Activated CD4-positive, alpha-beta memory T cell treated with anti-CD3 and anti-CD28 coated beads, Interleukin-2, amount 10 ng/mL, durations not matched to agents 7 days and 5 days (primary cell): ENCODE data around the gene DENND2D. TPM values are rescaled to one million over a fixed set of nuclear protein-coding genes. Genes with fewer than 3 reads are reported as not detected.

Experiments
- CTCF ChIA-PET: fragments of 350-600 bp; sonication (Branson Sonifier 250); formaldehyde crosslinking; loops from one replicate; lab custom pipeline; 2021; ENCODE audit warnings: antibody characterized with exemption, inconsistent platforms; lab: Charles Lee
- POLR2A ChIA-PET: fragments of 350-600 bp; sonication (Branson Sonifier 250); formaldehyde crosslinking; loops from one replicate; lab custom pipeline; 2021; ENCODE audit warnings: antibody characterized with exemption; lab: Charles Lee
- DNase-seq: peaks from one replicate; pipeline ENCODE4 v3.0.0-alpha.2; 2020
- H3K27ac Mint-ChIP-seq: one replicate; pipeline ENCODE4 v1.8.0; 2021; ENCODE audit warnings: mild to moderate bottlenecking, mixed read lengths
- H3K27me3 Mint-ChIP-seq: one replicate; pipeline ENCODE4 v1.8.0; 2021; ENCODE audit warnings: mixed read lengths
- H3K36me3 Mint-ChIP-seq: one replicate; pipeline ENCODE4 v1.8.0; 2021; ENCODE audit warnings: low read depth, mixed read lengths
- H3K4me1 Mint-ChIP-seq: one replicate; pipeline ENCODE4 v1.8.0; 2021; ENCODE audit warnings: mixed read lengths
- H3K4me3 Mint-ChIP-seq: one replicate; pipeline ENCODE4 v1.8.0; 2021; ENCODE audit warnings: mild to moderate bottlenecking, mixed read lengths
- H3K9me3 Mint-ChIP-seq: one replicate; pipeline ENCODE4 v1.8.0; 2021; ENCODE audit warnings: mixed read lengths
- total RNA-seq, 2 experiments: library from RNA; stranded (reverse); gene quantifications; one replicate each; pipeline ENCODE4 v1.2.3, GENCODE V29; 2021

Gene DENND2D
- total RNA-seq, 2 experiments from 2014 or later, result 207 to 210 TPM

GRCh38 chr1:111209622-111210021 lies 9.2 kb upstream of the DENND2D start:
- no peaks in the 10 kb centered on the region for H3K36me3 Mint-ChIP-seq
- DNase-seq, result no peak
- H3K27ac Mint-ChIP-seq, result no peak overlapping the region
- H3K27me3 Mint-ChIP-seq, result peaks cover 13% of the 10 kb centered on the region
- CTCF ChIA-PET, result no interaction called here
- H3K4me1 Mint-ChIP-seq, result peaks cover 48% of the 10 kb centered on the region
- H3K9me3 Mint-ChIP-seq, result no peaks in the 10 kb centered on the region
- H3K4me3 Mint-ChIP-seq, result no peak overlapping the region
- POLR2A ChIA-PET, result interaction anchor here (1.0 to 1.4 kb wide), 2 partner anchors 9 to 11 kb away, joined by 4 read pairs; no protein-coding TSS in a partner anchor

GRCh38 chr1:111208921-111209320 lies 8.5 kb upstream of the DENND2D start:
- CTCF ChIA-PET, result no interaction called here
- Mint-ChIP-seq H3K27ac (no peak overlapping the region), H3K27me3 (peaks cover 14% of the 10 kb centered on the region), H3K36me3 (no peaks in the 10 kb centered on the region), H3K4me3 (no peak overlapping the region), H3K9me3 (no peaks in the 10 kb centered on the region), H3K4me1 (peaks cover 42% of the 10 kb centered on the region)
- no peak for DNase-seq
- POLR2A ChIA-PET, result interaction anchor here (1.4 kb wide), 1 partner anchor 9 kb away, joined by 4 read pairs; no protein-coding TSS in a partner anchor

- peaks cover 54% of the 10 kb centered on the region for H3K4me1 Mint-ChIP-seq
- no peaks in the 10 kb centered on the region for H3K36me3 Mint-ChIP-seq
- no peak overlapping the region for H3K4me3 Mint-ChIP-seq
- CTCF ChIA-PET, result no interaction called here
- no peak for DNase-seq
- H3K27me3 Mint-ChIP-seq, result peaks cover 14% of the 10 kb centered on the region
- no peak overlapping the region for H3K27ac Mint-ChIP-seq
- POLR2A ChIA-PET, result no interaction called here
- H3K9me3 Mint-ChIP-seq, result no peaks in the 10 kb centered on the region
These were observed 5.2 kb upstream of the DENND2D start for GRCh38 chr1:111205714-111206050.

- no peak for DNase-seq
These were observed 4.7 kb upstream of the DENND2D start for GRCh38 chr1:111204983-111205713.

GRCh38 chr1:111204201-111204982 lies 3.9 kb upstream of the DENND2D start:
- Mint-ChIP-seq H3K36me3 (peaks cover 10% of the 10 kb centered on the region), H3K4me1 (peaks cover 59% of the 10 kb centered on the region), H3K4me3 (peak overlapping the region; percentile 96), H3K27me3 (peaks cover 14% of the 10 kb centered on the region), H3K9me3 (no peaks in the 10 kb centered on the region), H3K27ac (peak overlapping the region; percentile 84)
- POLR2A ChIA-PET, result interaction anchor here (0.9 to 14.7 kb wide), 5 partner anchors 11 to 272 kb away, joined by 3 to 590 read pairs (median 4); no protein-coding TSS in a partner anchor
- peak; percentile 75 for DNase-seq
- CTCF ChIA-PET, result interaction anchor here (10.6 kb wide), 1 partner anchor 13 kb away, joined by 275 read pairs; no protein-coding TSS in a partner anchor

More at GRCh38 chr1:111204983-111205713, 4.7 kb upstream of the DENND2D start:
- Mint-ChIP-seq H3K4me3 (peak overlapping the region; percentile 96), H3K4me1 (peaks cover 57% of the 10 kb centered on the region), H3K9me3 (no peaks in the 10 kb centered on the region), H3K36me3 (peaks cover 3% of the 10 kb centered on the region), H3K27me3 (peaks cover 14% of the 10 kb centered on the region), H3K27ac (peak overlapping the region; percentile 75)
- ChIA-PET POLR2A (interaction anchor here (14.7 kb wide), 1 partner anchor 13 kb away, joined by 590 read pairs; no protein-coding TSS in a partner anchor), CTCF (no interaction called here)

GRCh38 chr1:111203681-111204200 lies 3.3 kb upstream of the DENND2D start:
- DNase-seq, result peak; percentile 91
- Mint-ChIP-seq H3K36me3 (peaks cover 17% of the 10 kb centered on the region), H3K4me3 (peak overlapping the region; percentile 96), H3K9me3 (no peaks in the 10 kb centered on the region), H3K27ac (peak overlapping the region; percentile 84), H3K4me1 (peaks cover 59% of the 10 kb centered on the region), H3K27me3 (peaks cover 14% of the 10 kb centered on the region)
- POLR2A ChIA-PET, result interaction anchor here (0.9 to 14.7 kb wide), 5 partner anchors 10 to 272 kb away, joined by 3 to 590 read pairs (median 4); no protein-coding TSS in a partner anchor
- CTCF ChIA-PET, result interaction anchor here (10.6 kb wide), 1 partner anchor 14 kb away, joined by 275 read pairs; no protein-coding TSS in a partner anchor

GRCh38 chr1:111202707-111203623 lies 2.5 kb upstream of the DENND2D start:
- CTCF ChIA-PET, result interaction anchor here (10.6 kb wide), 1 partner anchor 15 kb away, joined by 275 read pairs; no protein-coding TSS in a partner anchor

GRCh38 chr1:111202366-111202706 lies 1.9 kb upstream of the DENND2D start:
- peak overlapping the region; percentile 96 for H3K4me3 Mint-ChIP-seq
- POLR2A ChIA-PET, result interaction anchor here (4.6 to 14.7 kb wide), 3 partner anchors 13 to 328 kb away, joined by 24 to 590 read pairs (median 60); partner anchors contain the start of gene CD53

More at GRCh38 chr1:111202707-111203623, 2.5 kb upstream of the DENND2D start:
- DNase-seq, result no peak
- POLR2A ChIA-PET, result interaction anchor here (0.9 to 14.7 kb wide), 6 partner anchors 9 to 273 kb away, joined by 3 to 590 read pairs (median 6); no protein-coding TSS in a partner anchor
- H3K4me1 Mint-ChIP-seq, result peaks cover 56% of the 10 kb centered on the region
- peak overlapping the region; percentile 93 for H3K27ac Mint-ChIP-seq
- H3K36me3 Mint-ChIP-seq, result peaks cover 25% of the 10 kb centered on the region
- H3K4me3 Mint-ChIP-seq, result peak overlapping the region; percentile 96
- H3K9me3 Mint-ChIP-seq, result no peaks in the 10 kb centered on the region
- peaks cover 11% of the 10 kb centered on the region for H3K27me3 Mint-ChIP-seq

GRCh38 chr1:111201275-111202090 lies 1.0 kb upstream of the DENND2D start:
- Mint-ChIP-seq H3K4me1 (peaks cover 68% of the 10 kb centered on the region), H3K27ac (peak overlapping the region; percentile 93), H3K27me3 (peaks cover 9% of the 10 kb centered on the region), H3K36me3 (peaks cover 39% of the 10 kb centered on the region), H3K4me3 (peak overlapping the region; percentile 96), H3K9me3 (no peaks in the 10 kb centered on the region)
- peak; percentile 20 for DNase-seq
- POLR2A ChIA-PET, result interaction anchor here (0.7 to 14.7 kb wide), 6 partner anchors 12 to 327 kb away, joined by 3 to 590 read pairs (median 14); partner anchors contain the start of gene CD53
- CTCF ChIA-PET, result interaction anchor here (1.1 to 10.6 kb wide), 2 partner anchors 16 to 553 kb away, joined by 3 to 275 read pairs; no protein-coding TSS in a partner anchor

More at GRCh38 chr1:111202366-111202706, 1.9 kb upstream of the DENND2D start:
- Mint-ChIP-seq H3K9me3 (no peaks in the 10 kb centered on the region), H3K36me3 (peaks cover 31% of the 10 kb centered on the region), H3K27me3 (peaks cover 9% of the 10 kb centered on the region), H3K4me1 (peaks cover 60% of the 10 kb centered on the region), H3K27ac (peak overlapping the region; percentile 93)
- DNase-seq, result no peak
- CTCF ChIA-PET, result interaction anchor here (10.6 kb wide), 1 partner anchor 15 kb away, joined by 275 read pairs; no protein-coding TSS in a partner anchor

- H3K27ac Mint-ChIP-seq, result peak overlapping the region; percentile 93
- H3K36me3 Mint-ChIP-seq, result peaks cover 46% of the 10 kb centered on the region
- H3K27me3 Mint-ChIP-seq, result peaks cover 5% of the 10 kb centered on the region
- CTCF ChIA-PET, result interaction anchor here (1.0 to 10.6 kb wide), 3 partner anchors 17 to 554 kb away, joined by 3 to 275 read pairs (median 3); no protein-coding TSS in a partner anchor
- H3K9me3 Mint-ChIP-seq, result no peaks in the 10 kb centered on the region
- POLR2A ChIA-PET, result interaction anchor here (0.7 to 14.7 kb wide), 10 partner anchors 11 to 550 kb away, joined by 3 to 590 read pairs (median 4); partner anchors contain the start of gene CD53
- H3K4me1 Mint-ChIP-seq, result peaks cover 71% of the 10 kb centered on the region
- H3K4me3 Mint-ChIP-seq, result peak overlapping the region; percentile 96
- DNase-seq, result no peak
These were observed 336 bp upstream of the DENND2D start for GRCh38 chr1:111200802-111201161.
